ENCODE data around the gene UFL1. TPM values are rescaled to one million over a fixed set of nuclear protein-coding genes. Genes with fewer than 3 reads are reported as not detected.

Gene UFL1
- total RNA-seq, 6 experiments from 2014 or later: 15.1 to 17.5 (median 15.9) TPM

DNA sequence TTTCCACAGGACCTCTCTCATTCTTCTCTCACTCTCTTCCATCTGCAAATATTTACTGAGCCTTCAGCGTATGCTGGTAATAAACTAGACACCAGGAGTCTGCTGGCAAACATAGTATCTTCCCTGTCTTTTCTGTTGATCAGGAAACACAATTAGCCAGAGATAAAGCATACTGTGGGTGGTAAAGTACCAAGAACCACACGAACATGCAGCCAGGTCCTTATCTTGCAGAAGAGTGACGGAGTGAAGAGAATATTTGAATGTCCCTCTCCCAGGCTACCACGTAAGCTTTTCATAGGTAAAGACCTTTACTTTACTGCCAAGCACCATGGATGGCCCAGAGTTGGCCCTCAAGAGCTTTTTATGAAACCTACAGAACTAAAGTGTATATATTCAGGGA, 54.6 kb downstream of the UFL1 start:
- intact Hi-C loops (cut with DNase I): no loop called here
- DNase-seq: no peak

DNA sequence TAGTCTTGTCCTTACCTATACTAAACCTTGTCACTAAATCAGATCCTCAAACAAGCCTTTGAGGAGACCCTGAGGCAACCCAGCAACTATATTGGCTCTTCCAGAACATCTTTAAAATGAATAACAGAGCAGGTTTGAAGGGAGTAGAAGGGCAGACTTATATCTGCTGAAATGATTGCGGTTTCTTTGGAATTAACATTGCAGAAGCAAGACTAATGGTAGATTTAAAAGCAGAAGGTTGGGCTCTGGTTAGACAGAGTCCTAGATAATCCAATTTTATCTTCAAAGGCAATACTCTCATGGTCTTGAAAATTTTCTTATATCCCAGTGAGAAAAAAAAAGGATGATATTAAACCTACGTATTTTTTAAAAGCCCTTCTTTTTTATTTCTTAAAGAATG, 60.4 kb downstream of the UFL1 start:
- intact Hi-C loops (cut with DNase I): no loop called here
- no peaks in the 10 kb centered on the region for H3K4me1 ChIP-seq
- DNase-seq (no peak), ATAC-seq (no peak)
- H3K27ac ChIP-seq: no peak overlapping the region
- WGBS (ENCODE audit: insufficient coverage, low coverage, low lambda C conversion rate, missing lambda C conversion rate): 63% methylated on average over 2 of the region's 2 CpGs
- no peaks in the 10 kb centered on the region for H3K27me3 ChIP-seq
- no peak overlapping the region for H3K4me3 ChIP-seq
- H3K36me3 ChIP-seq: no peaks in the 10 kb centered on the region
- H3K9me3 ChIP-seq: no peaks in the 10 kb centered on the region
- TF ChIP-seq, protein P1, sequence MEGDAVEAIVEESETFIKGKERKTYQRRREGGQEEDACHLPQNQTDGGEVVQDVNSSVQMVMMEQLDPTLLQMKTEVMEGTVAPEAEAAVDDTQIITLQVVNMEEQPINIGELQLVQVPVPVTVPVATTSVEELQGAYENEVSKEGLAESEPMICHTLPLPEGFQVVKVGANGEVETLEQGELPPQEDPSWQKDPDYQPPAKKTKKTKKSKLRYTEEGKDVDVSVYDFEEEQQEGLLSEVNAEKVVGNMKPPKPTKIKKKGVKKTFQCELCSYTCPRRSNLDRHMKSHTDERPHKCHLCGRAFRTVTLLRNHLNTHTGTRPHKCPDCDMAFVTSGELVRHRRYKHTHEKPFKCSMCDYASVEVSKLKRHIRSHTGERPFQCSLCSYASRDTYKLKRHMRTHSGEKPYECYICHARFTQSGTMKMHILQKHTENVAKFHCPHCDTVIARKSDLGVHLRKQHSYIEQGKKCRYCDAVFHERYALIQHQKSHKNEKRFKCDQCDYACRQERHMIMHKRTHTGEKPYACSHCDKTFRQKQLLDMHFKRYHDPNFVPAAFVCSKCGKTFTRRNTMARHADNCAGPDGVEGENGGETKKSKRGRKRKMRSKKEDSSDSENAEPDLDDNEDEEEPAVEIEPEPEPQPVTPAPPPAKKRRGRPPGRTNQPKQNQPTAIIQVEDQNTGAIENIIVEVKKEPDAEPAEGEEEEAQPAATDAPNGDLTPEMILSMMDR (IDR thresholded peaks at IDR 0.05): no peak
- no peak for TF ChIP-seq POLR2A (IDR thresholded peaks at IDR 0.05)

More for the DNA sequence above, 54.6 kb downstream of the UFL1 start:
- no peaks in the 10 kb centered on the region for H3K36me3 ChIP-seq
- no peak overlapping the region for H3K27ac ChIP-seq
- WGBS (ENCODE audit: insufficient coverage, low coverage, low lambda C conversion rate, missing lambda C conversion rate): 29% methylated on average over 4 of the region's 4 CpGs
- H3K27me3 ChIP-seq: no peaks in the 10 kb centered on the region
- H3K9me3 ChIP-seq: no peaks in the 10 kb centered on the region
- TF ChIP-seq, protein P1 (IDR thresholded peaks at IDR 0.05): no peak
- TF ChIP-seq POLR2A (IDR thresholded peaks at IDR 0.05): no peak
- H3K4me3 ChIP-seq: no peak overlapping the region
- no peak for ATAC-seq
- H3K4me1 ChIP-seq: no peaks in the 10 kb centered on the region

DNA sequence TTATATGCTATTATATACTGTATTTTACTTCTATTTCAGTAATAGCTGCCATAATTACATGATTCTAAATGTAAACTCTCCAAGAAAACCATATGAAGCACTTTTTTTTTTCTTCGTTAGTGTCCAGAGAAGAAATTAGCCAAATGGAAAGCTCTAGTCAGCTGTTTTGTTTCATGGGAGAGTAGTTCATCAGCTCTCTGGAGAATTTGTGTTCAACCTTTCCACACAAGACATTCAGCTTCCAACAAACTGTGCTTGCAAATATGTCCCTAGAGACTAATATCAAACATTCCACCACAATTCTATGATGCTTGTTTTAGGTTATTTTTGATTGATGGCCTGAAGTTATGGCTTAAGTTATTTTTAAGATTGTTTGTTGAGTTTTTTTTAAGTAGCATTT, 60.8 kb downstream of the UFL1 start:
- 38% methylated on average over 1 of the region's 1 CpG for WGBS (ENCODE audit: insufficient coverage, low coverage, low lambda C conversion rate, missing lambda C conversion rate)
- Histone ChIP-seq H3K9me3 (no peaks in the 10 kb centered on the region), H3K4me1 (no peaks in the 10 kb centered on the region), H3K4me3 (no peak overlapping the region), H3K27me3 (no peaks in the 10 kb centered on the region), H3K27ac (no peak overlapping the region), H3K36me3 (no peaks in the 10 kb centered on the region)
- intact Hi-C loops (cut with DNase I): no loop called here
- no peak for ATAC-seq
- no peak for TF ChIP-seq POLR2A (IDR thresholded peaks at IDR 0.05)
- TF ChIP-seq, protein P1 (IDR thresholded peaks at IDR 0.05): no peak
- no peak for DNase-seq

DNA sequence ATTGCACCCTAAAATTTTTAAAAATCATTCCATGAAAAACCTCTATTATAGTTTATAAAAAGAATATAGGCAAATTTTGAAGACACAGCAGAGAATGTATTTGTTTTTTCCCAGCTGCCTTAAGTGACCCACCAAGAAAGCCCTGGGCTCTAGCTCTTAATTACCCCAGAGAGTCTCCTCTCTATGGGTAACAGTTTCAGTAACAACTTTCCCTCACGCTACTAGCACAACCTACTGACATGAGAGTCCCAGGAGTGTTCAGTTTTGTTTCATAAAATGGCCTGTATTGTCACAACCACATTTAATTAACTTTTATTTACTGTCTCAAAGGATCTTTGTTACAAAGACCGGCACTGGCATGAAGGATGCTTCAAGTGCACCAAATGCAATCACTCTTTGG, 82.8 kb downstream of the UFL1 start:
- Histone ChIP-seq H3K4me1 (no peaks in the 10 kb centered on the region), H3K4me3 (no peak overlapping the region), H3K9me3 (no peaks in the 10 kb centered on the region), H3K27me3 (no peaks in the 10 kb centered on the region), H3K27ac (no peak overlapping the region), H3K36me3 (no peaks in the 10 kb centered on the region)
- intact Hi-C loops (cut with DNase I): no loop called here
- DNase-seq (no peak), ATAC-seq (no peak)
- WGBS (ENCODE audit: insufficient coverage, low coverage, low lambda C conversion rate, missing lambda C conversion rate): 50% methylated on average over 2 of the region's 2 CpGs
- TF ChIP-seq, protein P1 (IDR thresholded peaks at IDR 0.05): no peak
- TF ChIP-seq POLR2A (IDR thresholded peaks at IDR 0.05): no peak

Other genes starting within 250 kb of the UFL1 start
- gene FHL5, start 41.3 kb downstream of the UFL1 start, total RNA-seq: under 1 TPM in 4 of 6 experiments, not detected in 2; 0.20 to 0.33 (median 0.28) TPM

Measured in right lobe of liver (tissue), 6 donors.